Measurements from ENCODE around the gene NUAK2.

Gene NUAK2

DNA sequence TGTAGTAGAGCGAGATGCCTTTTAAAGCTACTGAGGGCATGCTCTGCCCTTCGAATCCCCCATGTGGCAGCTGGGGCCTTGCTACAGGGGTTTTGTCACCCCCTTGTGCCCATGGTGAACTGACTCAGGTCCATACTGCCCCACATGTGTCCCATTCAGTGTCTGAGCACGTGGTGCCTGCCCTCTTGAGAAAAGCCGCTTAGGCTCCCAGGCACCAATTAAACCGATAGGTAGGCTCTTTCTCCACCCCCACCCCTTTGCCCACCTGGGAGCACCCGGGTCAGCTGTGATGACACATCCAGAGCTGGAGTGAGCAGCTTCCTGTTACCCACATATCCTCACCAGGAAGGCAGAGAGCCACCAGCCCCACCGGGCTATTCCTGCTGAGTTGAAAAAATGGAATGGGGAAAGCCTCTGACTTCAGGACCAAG, 63.3 kb downstream of the NUAK2 start:
- no peak overlapping the region for H3K4me2 ChIP-seq (ENCODE audit: low read depth, low read length, poor library complexity, severe bottlenecking)
- H3K27me3 ChIP-seq (ENCODE audit: low read length) = no peaks in the 10 kb centered on the region
- no peak overlapping the region for H2AFZ ChIP-seq (ENCODE audit: low read depth, low read length, severe bottlenecking)

DNA sequence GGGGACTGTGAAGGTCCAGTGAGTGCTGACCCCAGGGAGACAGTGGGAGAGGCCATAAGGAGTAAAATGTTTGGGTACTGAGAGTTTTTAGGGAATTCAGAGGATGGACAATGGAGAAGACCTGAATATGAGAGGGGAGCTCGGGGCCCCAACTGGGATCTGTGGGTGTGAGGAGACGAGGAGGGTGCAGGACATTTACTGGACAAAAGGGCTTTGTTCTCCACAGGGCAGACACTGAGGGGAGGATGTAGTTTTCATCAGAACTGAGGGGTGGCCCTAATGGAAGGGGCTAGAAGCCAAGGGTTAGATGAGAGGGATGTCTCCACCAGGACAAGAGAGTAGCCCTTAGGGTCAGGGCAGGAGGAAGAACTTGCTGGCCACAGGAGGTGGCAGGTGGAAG, 63.8 kb downstream of the NUAK2 start:
- Histone ChIP-seq H3F3A (ENCODE audit: insufficient read depth) (no peaks in the 10 kb centered on the region), H3K4me2 (ENCODE audit: low read depth, low read length, poor library complexity, severe bottlenecking) (no peak overlapping the region), H3K79me2 (ENCODE audit: insufficient read depth, low read length) (no peaks in the 10 kb centered on the region), H3K9me2 (replicated peaks; ENCODE audit: insufficient read depth, low read length) (no peaks in the 10 kb centered on the region), H3K4me3 (ENCODE audit: insufficient read depth, low read length, poor library complexity, severe bottlenecking) (no peak overlapping the region), H3K27me3 (ENCODE audit: low read length) (no peaks in the 10 kb centered on the region), H3K36me3 (ENCODE audit: low read length) (no peaks in the 10 kb centered on the region), H3K27ac (ENCODE audit: low read depth, low read length) (no peak overlapping the region), H4K20me1 (ENCODE audit: low read depth, low read length) (no peaks in the 10 kb centered on the region), H3K9ac (ENCODE audit: low read length) (no peak overlapping the region), H2AFZ (ENCODE audit: low read depth, low read length, severe bottlenecking) (no peak overlapping the region), H3K9me3 (ENCODE audit: insufficient read depth, low read length) (no peaks in the 10 kb centered on the region)
- TF ChIP-seq EZH2phosphoT487 (conservative IDR thresholded peaks at IDR 0.05; ENCODE audit: low read length) = no peak
- TF ChIP-seq, protein P1, sequence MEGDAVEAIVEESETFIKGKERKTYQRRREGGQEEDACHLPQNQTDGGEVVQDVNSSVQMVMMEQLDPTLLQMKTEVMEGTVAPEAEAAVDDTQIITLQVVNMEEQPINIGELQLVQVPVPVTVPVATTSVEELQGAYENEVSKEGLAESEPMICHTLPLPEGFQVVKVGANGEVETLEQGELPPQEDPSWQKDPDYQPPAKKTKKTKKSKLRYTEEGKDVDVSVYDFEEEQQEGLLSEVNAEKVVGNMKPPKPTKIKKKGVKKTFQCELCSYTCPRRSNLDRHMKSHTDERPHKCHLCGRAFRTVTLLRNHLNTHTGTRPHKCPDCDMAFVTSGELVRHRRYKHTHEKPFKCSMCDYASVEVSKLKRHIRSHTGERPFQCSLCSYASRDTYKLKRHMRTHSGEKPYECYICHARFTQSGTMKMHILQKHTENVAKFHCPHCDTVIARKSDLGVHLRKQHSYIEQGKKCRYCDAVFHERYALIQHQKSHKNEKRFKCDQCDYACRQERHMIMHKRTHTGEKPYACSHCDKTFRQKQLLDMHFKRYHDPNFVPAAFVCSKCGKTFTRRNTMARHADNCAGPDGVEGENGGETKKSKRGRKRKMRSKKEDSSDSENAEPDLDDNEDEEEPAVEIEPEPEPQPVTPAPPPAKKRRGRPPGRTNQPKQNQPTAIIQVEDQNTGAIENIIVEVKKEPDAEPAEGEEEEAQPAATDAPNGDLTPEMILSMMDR (IDR thresholded peaks at IDR 0.05; ENCODE audit: insufficient read depth, low read length, poor library complexity, severe bottlenecking) = no peak

More for the DNA sequence above, 63.3 kb downstream of the NUAK2 start:
- no peaks in the 10 kb centered on the region for H4K20me1 ChIP-seq (ENCODE audit: low read depth, low read length)
- no peaks in the 10 kb centered on the region for H3F3A ChIP-seq (ENCODE audit: insufficient read depth)
- H3K9me2 ChIP-seq (replicated peaks; ENCODE audit: insufficient read depth, low read length) = no peaks in the 10 kb centered on the region
- no peak overlapping the region for H3K4me3 ChIP-seq (ENCODE audit: insufficient read depth, low read length, poor library complexity, severe bottlenecking)
- no peak overlapping the region for H3K9ac ChIP-seq (ENCODE audit: low read length)
- no peak overlapping the region for H3K27ac ChIP-seq (ENCODE audit: low read depth, low read length)
- no peak for TF ChIP-seq EZH2phosphoT487 (conservative IDR thresholded peaks at IDR 0.05; ENCODE audit: low read length)
- TF ChIP-seq, protein P1 (IDR thresholded peaks at IDR 0.05; ENCODE audit: insufficient read depth, low read length, poor library complexity, severe bottlenecking) = no peak
- no peaks in the 10 kb centered on the region for H3K79me2 ChIP-seq (ENCODE audit: insufficient read depth, low read length)
- H3K36me3 ChIP-seq (ENCODE audit: low read length) = no peaks in the 10 kb centered on the region
- no peaks in the 10 kb centered on the region for H3K9me3 ChIP-seq (ENCODE audit: insufficient read depth, low read length)

DNA sequence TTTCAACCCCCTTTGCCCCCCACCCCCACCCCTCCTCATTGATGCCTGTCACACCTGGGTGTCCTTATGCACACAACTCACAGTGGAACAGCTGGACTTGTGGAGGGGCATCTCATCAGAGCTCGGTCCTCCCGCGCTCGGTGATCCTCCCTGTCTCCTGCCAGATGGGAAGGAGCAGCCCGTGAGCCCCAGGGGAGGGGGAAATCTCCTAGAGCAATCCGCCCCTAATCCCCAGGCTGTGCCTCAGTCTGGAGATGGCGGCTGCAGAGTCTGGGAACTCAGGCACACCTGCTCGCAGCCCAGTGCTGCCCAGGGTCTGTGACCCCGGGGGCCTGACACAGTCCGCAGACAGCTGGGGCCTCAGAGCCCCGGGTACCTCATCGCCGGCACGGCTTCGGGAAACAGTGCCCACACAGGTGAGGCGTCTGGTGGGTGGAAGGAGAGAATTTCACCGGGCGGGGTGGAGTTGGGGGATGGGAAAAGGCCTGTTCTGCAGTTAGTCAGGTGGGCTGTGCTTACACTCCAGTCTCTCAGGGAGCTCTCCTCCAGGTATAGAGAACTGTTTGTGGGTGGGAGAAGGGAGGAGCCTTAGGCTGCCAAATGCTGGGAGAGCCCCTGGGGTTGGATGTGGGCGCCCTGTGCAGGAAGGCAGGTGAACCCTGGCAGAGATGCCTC, 64.5 kb downstream of the NUAK2 start:
- Histone ChIP-seq H4K20me1 (ENCODE audit: low read depth, low read length) (no peaks in the 10 kb centered on the region), H2AFZ (ENCODE audit: low read depth, low read length, severe bottlenecking) (no peak overlapping the region), H3K27me3 (ENCODE audit: low read length) (no peaks in the 10 kb centered on the region), H3K4me2 (ENCODE audit: low read depth, low read length, poor library complexity, severe bottlenecking) (no peak overlapping the region), H3F3A (ENCODE audit: insufficient read depth) (no peaks in the 10 kb centered on the region), H3K9me3 (ENCODE audit: insufficient read depth, low read length) (no peaks in the 10 kb centered on the region), H3K9me2 (replicated peaks; ENCODE audit: insufficient read depth, low read length) (no peaks in the 10 kb centered on the region), H3K9ac (ENCODE audit: low read length) (no peak overlapping the region), H3K4me3 (ENCODE audit: insufficient read depth, low read length, poor library complexity, severe bottlenecking) (no peak overlapping the region), H3K79me2 (ENCODE audit: insufficient read depth, low read length) (no peaks in the 10 kb centered on the region), H3K36me3 (ENCODE audit: low read length) (no peaks in the 10 kb centered on the region), H3K27ac (ENCODE audit: low read depth, low read length) (no peak overlapping the region)
- no peak for TF ChIP-seq EZH2phosphoT487 (conservative IDR thresholded peaks at IDR 0.05; ENCODE audit: low read length)
- TF ChIP-seq, protein P1 (IDR thresholded peaks at IDR 0.05; ENCODE audit: insufficient read depth, low read length, poor library complexity, severe bottlenecking) = no peak

Measured in SU-DHL-6 (cell line).